DOHH2 (cell line): ENCODE results near the gene CLTA.
A peak's percentile ranks its signal among the peaks of the same experiment; 100 is the strongest.

Experiments used
- H3F3A ChIP-seq: fragments of 200-600 bp; sonication (generic), shearing (Covaris generic); 2 replicates; pipeline ENCODE4 v1.6.0; 2016; ENCODE audit warnings: antibody characterized with exemption, mild to moderate bottlenecking; ENCODE audit not compliant: control insufficient read depth, insufficient read depth
- H3K27ac ChIP-seq: fragments of 200-600 bp; sonication (generic); 2 replicates; pipeline ENCODE4 v1.5.1; 2014; ENCODE audit warnings: low read depth, mild to moderate bottlenecking, low read length, moderate library complexity
- H3K27me3 ChIP-seq: fragments of 200-600 bp; sonication (generic); 2 replicates; pipeline ENCODE4 v1.6.1; 2014; ENCODE audit warnings: mild to moderate bottlenecking, low read length, mixed read lengths; ENCODE audit not compliant: control insufficient read depth
- H3K36me3 ChIP-seq: fragments of 200-600 bp; sonication (generic); 2 replicates; pipeline ENCODE4 v1.6.1; 2014; ENCODE audit warnings: mild to moderate bottlenecking, low read length, moderate library complexity, mixed read lengths; ENCODE audit not compliant: control insufficient read depth
- H3K4me1 ChIP-seq: fragments of 200-600 bp; sonication (generic); 2 replicates; pipeline ENCODE4 v1.6.1; 2014; ENCODE audit warnings: mild to moderate bottlenecking, low read length, mixed read lengths; ENCODE audit not compliant: control insufficient read depth
- H3K4me2 ChIP-seq: fragments of 200-600 bp; sonication (generic); 2 replicates; pipeline ENCODE4 v1.6.0; 2014; ENCODE audit warnings: mild to moderate bottlenecking, low read length, moderate library complexity
- H3K4me3 ChIP-seq: fragments of 200-600 bp; sonication (generic); 2 replicates; pipeline ENCODE4 v1.5.1; 2014; ENCODE audit warnings: mild to moderate bottlenecking, low read length, mixed read lengths
- H3K79me2 ChIP-seq: fragments of 200-600 bp; sonication (generic); 2 replicates; pipeline ENCODE4 v1.6.1; 2014; ENCODE audit warnings: mild to moderate bottlenecking, low read length, mixed read lengths; ENCODE audit not compliant: control insufficient read depth
- H3K9me2 ChIP-seq: fragments of 200-600 bp; sonication (generic); replicated peaks from 2 replicates; pipeline ENCODE4 v1.6.1; 2014; ENCODE audit warnings: mild to moderate bottlenecking, low read length, mixed read lengths; ENCODE audit not compliant: control insufficient read depth
- H3K9me3 ChIP-seq: fragments of 200-600 bp; sonication (generic); 2 replicates; pipeline ENCODE4 v1.6.1; 2014; ENCODE audit warnings: antibody characterized with exemption, low read length, mixed read lengths; ENCODE audit not compliant: control insufficient read depth, insufficient read depth
- H4K20me1 ChIP-seq: fragments of 200-600 bp; sonication (generic); 2 replicates; pipeline ENCODE4 v1.6.0; 2014; ENCODE audit warnings: low read depth, mild to moderate bottlenecking, antibody characterized with exemption, low read length, moderate library complexity; ENCODE audit not compliant: control insufficient read depth, insufficient read depth
- CTCF ChIP-seq: fragments of 200-600 bp; sonication (generic); IDR thresholded peaks from one replicate; pipeline ENCODE4 v1.5.1; 2014; ENCODE audit warnings: antibody characterized with exemption, mild to moderate bottlenecking, low read depth, low read length; ENCODE audit not compliant: poor library complexity, severe bottlenecking
- EZH2phosphoT487 ChIP-seq: fragments of 200-600 bp; sonication (generic); IDR thresholded peaks from 2 replicates; pipeline ENCODE4 v1.6.1; 2017; ENCODE audit warnings: borderline replicate concordance, mild to moderate bottlenecking, antibody characterized with exemption, low read length, moderate library complexity, mixed read lengths

Gene CLTA

DNA sequence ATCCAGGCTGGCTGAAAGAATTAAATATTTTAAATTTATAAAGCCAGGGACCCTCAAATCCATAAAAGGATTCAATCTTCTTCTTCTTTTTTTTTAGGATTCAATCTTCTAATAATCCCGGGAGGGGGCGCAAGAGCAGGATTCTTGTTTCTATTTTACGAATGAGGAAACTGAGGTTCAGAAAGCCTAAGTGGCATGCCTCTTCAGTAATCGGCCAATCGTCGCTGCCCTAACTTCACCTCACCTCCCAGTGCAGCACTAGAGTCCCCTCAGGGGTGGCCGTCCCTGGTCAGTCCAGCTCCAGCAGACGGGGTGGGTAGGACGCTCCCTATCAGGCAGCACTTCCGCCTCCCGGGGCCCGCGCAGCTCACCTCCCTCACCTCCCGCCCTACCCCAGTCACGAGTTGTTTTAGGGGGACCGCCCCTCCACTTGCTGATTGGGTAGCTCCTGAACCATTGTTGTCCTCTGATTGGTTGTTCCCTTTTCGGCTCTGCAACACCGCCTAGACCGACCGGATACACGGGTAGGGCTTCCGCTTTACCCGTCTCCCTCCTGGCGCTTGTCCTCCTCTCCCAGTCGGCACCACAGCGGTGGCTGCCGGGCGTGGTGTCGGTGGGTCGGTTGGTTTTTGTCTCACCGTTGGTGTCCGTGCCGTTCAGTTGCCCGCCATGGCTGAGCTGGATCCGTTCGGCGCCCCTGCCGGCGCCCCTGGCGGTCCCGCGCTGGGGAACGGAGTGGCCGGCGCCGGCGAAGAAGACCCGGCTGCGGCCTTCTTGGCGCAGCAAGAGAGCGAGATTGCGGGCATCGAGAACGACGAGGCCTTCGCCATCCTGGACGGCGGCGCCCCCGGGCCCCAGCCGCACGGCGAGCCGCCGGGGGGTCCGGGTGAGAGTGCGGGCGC is at the start of gene CLTA:
Gene CLTA, plus strand, starts transcription at position 534 of the 902 bp plus-strand sequence. Its CDS starts 136 bp downstream, at position 670.
- Histone ChIP-seq H3K36me3 (peaks cover 45% of the 10 kb centered on the region), H3K27me3 (no peaks in the 10 kb centered on the region), H3K4me3 (peak within 1 kb of the TSS; percentile 84), H3K79me2 (peaks cover 50% of the 10 kb centered on the region), H3K4me1 (peaks cover 40% of the 10 kb centered on the region), H4K20me1 (peaks cover 23% of the 10 kb centered on the region; the same call in 1 of the 2 replicates), H3K27ac (peak within 1 kb of the TSS; percentile 60), H3K4me2 (peak within 1 kb of the TSS; percentile 94), H3K9me2 (no peaks in the 10 kb centered on the region), H3F3A (no peaks in the 10 kb centered on the region), H3K9me3 (no peaks in the 10 kb centered on the region)
- TF ChIP-seq CTCF = peak; percentile 64
- TF ChIP-seq EZH2phosphoT487 = no peak

- Histone ChIP-seq H3K27ac (no peak overlapping the region), H3F3A (no peaks in the 10 kb centered on the region), H4K20me1 (no peaks in the 10 kb centered on the region), H3K4me2 (no peak overlapping the region), H3K9me3 (no peaks in the 10 kb centered on the region), H3K9me2 (no peaks in the 10 kb centered on the region), H3K4me1 (peaks cover 13% of the 10 kb centered on the region; the same call in 1 of the 2 replicates), H3K4me3 (no peak overlapping the region), H3K36me3 (no peaks in the 10 kb centered on the region), H3K79me2 (no peaks in the 10 kb centered on the region), H3K27me3 (peaks cover 26% of the 10 kb centered on the region)
- TF ChIP-seq EZH2phosphoT487 (no peak), CTCF (no peak)
Observed at GRCh38 chr9:36141288-36141687, 49.4 kb upstream of the CLTA start.

DNA sequence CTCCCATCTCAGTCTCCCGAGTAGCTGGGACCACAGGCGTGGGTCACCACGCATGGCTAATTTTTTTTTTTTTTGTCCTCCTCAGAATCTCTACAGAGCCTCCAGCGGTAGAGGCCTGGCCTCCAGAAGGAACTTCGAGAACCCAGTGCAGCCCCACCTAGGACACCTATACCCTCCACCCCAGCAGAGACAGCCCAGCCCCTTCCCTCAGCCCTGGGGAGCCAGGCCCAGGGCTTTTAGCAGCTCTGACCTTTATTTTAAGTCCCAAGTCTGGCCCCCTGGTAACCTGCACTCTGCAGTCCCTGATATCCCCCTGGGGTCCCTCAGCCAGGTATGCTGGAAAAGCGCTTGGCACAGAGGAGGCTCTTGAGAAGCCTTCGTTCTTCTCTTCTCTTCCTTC is 49.0 kb upstream of the CLTA start:
- Histone ChIP-seq H3K36me3 (no peaks in the 10 kb centered on the region), H3K9me2 (no peaks in the 10 kb centered on the region), H3F3A (no peaks in the 10 kb centered on the region), H3K4me2 (no peak overlapping the region), H3K4me3 (no peak overlapping the region), H3K4me1 (peaks cover 12% of the 10 kb centered on the region; the same call in 1 of the 2 replicates), H3K27ac (no peak overlapping the region), H3K27me3 (peaks cover 23% of the 10 kb centered on the region), H3K79me2 (no peaks in the 10 kb centered on the region), H3K9me3 (no peaks in the 10 kb centered on the region), H4K20me1 (no peaks in the 10 kb centered on the region)
- TF ChIP-seq EZH2phosphoT487 = no peak
- TF ChIP-seq CTCF = no peak
